Lower leg skin (tissue), 3 donors: ENCODE measurements around the gene TXNDC5.

ENCODE experiments used
- POLR2A ChIP-seq, 2 donors: fragments of 450-650 bp; IDR thresholded peaks; one replicate each; pipeline ENCODE4 v1.6.1; 2016 to 2017; ENCODE audit warnings: antibody characterized with exemption in 2 of 2, mild to moderate bottlenecking in 1 of 2, moderate library complexity in 1 of 2
- TF ChIP-seq, protein P1 (sequence below), 3 donors: fragments of 450-650 bp; IDR thresholded peaks; one replicate each; pipeline ENCODE4 v1.5.1; 2016; ENCODE audit warnings: antibody characterized with exemption in 3 of 3, mild to moderate bottlenecking in 3 of 3, moderate library complexity in 2 of 3

- TF ChIP-seq, protein P1, sequence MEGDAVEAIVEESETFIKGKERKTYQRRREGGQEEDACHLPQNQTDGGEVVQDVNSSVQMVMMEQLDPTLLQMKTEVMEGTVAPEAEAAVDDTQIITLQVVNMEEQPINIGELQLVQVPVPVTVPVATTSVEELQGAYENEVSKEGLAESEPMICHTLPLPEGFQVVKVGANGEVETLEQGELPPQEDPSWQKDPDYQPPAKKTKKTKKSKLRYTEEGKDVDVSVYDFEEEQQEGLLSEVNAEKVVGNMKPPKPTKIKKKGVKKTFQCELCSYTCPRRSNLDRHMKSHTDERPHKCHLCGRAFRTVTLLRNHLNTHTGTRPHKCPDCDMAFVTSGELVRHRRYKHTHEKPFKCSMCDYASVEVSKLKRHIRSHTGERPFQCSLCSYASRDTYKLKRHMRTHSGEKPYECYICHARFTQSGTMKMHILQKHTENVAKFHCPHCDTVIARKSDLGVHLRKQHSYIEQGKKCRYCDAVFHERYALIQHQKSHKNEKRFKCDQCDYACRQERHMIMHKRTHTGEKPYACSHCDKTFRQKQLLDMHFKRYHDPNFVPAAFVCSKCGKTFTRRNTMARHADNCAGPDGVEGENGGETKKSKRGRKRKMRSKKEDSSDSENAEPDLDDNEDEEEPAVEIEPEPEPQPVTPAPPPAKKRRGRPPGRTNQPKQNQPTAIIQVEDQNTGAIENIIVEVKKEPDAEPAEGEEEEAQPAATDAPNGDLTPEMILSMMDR (IDR thresholded peaks at IDR 0.05), result no peak
- no peak for TF ChIP-seq POLR2A (IDR thresholded peaks at IDR 0.05)
Observed at GRCh38 chr6:7953753-7954152, 43.2 kb upstream of the TXNDC5 start.
